Astrocyte of the spinal cord (primary cell): ENCODE data around the gene MAFB.
A peak's percentile ranks its signal among the peaks of the same experiment; 100 is the strongest.

ENCODE experiments used
- DNase-seq: peaks from one replicate; pipeline ENCODE4 v3.0.0; 2011; ENCODE audit warnings: low read depth, low spot score
- H3K4me3 ChIP-seq: 2 replicates; pipeline ENCODE4 v1.5.1; 2011; ENCODE audit warnings: low read depth, mild to moderate bottlenecking, low read length, moderate library complexity
- CTCF ChIP-seq: IDR thresholded peaks from 2 replicates; pipeline ENCODE4 v1.5.1; 2012; ENCODE audit warnings: low read depth, mild to moderate bottlenecking, low read length, inconsistent platforms
- in situ Hi-C: cut with HindIII; loops from 2 replicates; pipeline ENCODE4 v1.10.0; 2017; ENCODE audit warnings: low sequenced_read_pairs

Gene MAFB

GRCh38 chr20:40688129-40689099, 622 bp downstream of the MAFB start:
- in situ Hi-C loops, result no loop called here
- H3K4me3 ChIP-seq, result peak overlapping the region; percentile 53
- TF ChIP-seq CTCF, result no peak
- DNase-seq, result no peak

GRCh38 chr20:40687384-40688128, 1.5 kb downstream of the MAFB start:
- no peak for TF ChIP-seq CTCF
- DNase-seq, result no peak
- peak overlapping the region; percentile 53 for H3K4me3 ChIP-seq
- in situ Hi-C loops, result no loop called here

GRCh38 chr20:40686893-40687292, 2.1 kb downstream of the MAFB start:
- H3K4me3 ChIP-seq, result peak overlapping the region; percentile 53
- no peak for DNase-seq
- in situ Hi-C loops, result no loop called here
- TF ChIP-seq CTCF, result no peak

- peak overlapping the region; percentile 53 for H3K4me3 ChIP-seq
- no peak for TF ChIP-seq CTCF
- in situ Hi-C loops, result no loop called here
- no peak for DNase-seq
Observed at GRCh38 chr20:40686434-40686882, 2.6 kb downstream of the MAFB start.

GRCh38 chr20:40685349-40685748, 3.7 kb downstream of the MAFB start:
- no peak overlapping the region for H3K4me3 ChIP-seq
- in situ Hi-C loops, result no loop called here
- TF ChIP-seq CTCF, result no peak
- DNase-seq, result no peak

GRCh38 chr20:40683894-40684268, 5.2 kb downstream of the MAFB start:
- no peak for DNase-seq
- no peak overlapping the region for H3K4me3 ChIP-seq
- in situ Hi-C loops, result no loop called here
- TF ChIP-seq CTCF, result no peak
